ENCODE results near the gene NAT10. TPM values are rescaled to one million over a fixed set of nuclear protein-coding genes. Genes with fewer than 3 reads are reported as not detected.

Gene NAT10
- total RNA-seq, 1 experiment from 2014 or later, result 96.3 TPM

GRCh38 chr11:34185926-34186841, 80.8 kb downstream of the NAT10 start:
- no peaks in the 10 kb centered on the region for H3K36me3 ChIP-seq
- H3K4me3 ChIP-seq, result no peak overlapping the region
- no peak for DNase-seq
- H3K9me3 ChIP-seq, result no peaks in the 10 kb centered on the region
- H3K27me3 ChIP-seq, result no peaks in the 10 kb centered on the region

DNA sequence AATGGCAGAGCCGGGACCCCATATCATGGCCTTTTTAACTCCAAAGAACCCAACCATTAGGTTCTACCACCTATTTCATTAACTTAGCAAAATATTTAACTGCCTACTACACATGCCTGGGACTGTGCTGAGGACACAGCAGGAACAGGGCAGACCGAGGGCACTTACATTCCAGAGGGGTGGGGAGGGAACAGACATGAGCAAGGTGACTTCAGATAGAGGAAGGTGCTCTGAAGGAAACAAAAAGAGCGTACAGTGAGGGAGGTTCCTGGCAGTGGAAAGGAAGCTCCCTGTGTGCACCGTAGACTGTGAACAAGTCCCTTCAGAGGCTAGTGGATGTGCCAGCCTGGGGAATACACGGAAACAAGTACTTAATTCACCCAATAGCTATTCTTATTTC, 82.8 kb downstream of the NAT10 start:
- DNase-seq, result no peak
- Histone ChIP-seq H3K4me3 (no peak overlapping the region), H3K9me3 (no peaks in the 10 kb centered on the region), H3K27me3 (no peaks in the 10 kb centered on the region), H3K36me3 (no peaks in the 10 kb centered on the region)

DNA sequence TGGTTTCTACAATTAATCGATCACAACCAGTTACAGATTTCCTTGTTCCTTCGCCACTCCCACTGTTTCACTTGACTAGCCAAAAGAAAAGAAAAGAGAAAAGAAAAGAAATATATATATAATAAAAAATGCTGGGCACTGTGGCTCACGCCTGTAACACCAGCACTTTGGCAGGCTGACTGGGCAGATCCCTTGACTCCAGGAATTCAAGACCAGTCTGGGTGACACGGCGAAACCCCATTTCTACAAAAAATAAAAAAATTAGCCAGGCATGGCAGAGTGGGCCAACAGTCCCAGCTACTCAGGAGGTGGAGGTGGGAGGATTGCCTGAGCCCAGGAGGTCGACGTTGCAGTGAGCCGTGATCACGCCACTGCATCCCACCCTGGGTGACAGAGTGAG, 83.8 kb downstream of the NAT10 start:
- no peak overlapping the region for H3K4me3 ChIP-seq
- no peak for DNase-seq
- no peaks in the 10 kb centered on the region for H3K9me3 ChIP-seq
- no peaks in the 10 kb centered on the region for H3K27me3 ChIP-seq
- no peaks in the 10 kb centered on the region for H3K36me3 ChIP-seq

GRCh38 chr11:34190192-34191139, 85.0 kb downstream of the NAT10 start:
- no peak for DNase-seq
- no peaks in the 10 kb centered on the region for H3K9me3 ChIP-seq
- H3K36me3 ChIP-seq, result no peaks in the 10 kb centered on the region
- no peaks in the 10 kb centered on the region for H3K27me3 ChIP-seq
- H3K4me3 ChIP-seq, result no peak overlapping the region

DNA sequence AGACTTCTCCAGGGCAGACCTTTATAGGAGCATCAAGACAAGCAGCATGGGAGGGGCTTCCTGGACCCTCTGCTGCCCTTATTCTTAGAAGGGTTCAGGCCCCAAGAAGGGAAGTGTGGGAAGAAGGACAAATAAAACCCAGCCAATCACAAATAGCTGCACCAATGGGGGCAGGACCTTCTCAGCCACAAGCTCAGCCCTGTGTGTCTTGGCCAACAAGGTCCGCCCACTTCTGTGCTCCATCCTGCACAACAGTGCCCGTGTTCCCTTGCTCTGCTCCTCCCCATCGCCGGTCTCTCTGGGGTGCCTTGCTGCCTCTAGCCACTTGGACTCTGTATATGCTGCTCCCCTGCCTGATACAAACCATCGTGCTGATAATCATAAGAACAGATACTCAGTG, 86.1 kb downstream of the NAT10 start:
- H3K4me3 ChIP-seq, result no peak overlapping the region
- H3K27me3 ChIP-seq, result no peaks in the 10 kb centered on the region
- DNase-seq, result peak; percentile 27
- no peaks in the 10 kb centered on the region for H3K9me3 ChIP-seq
- no peaks in the 10 kb centered on the region for H3K36me3 ChIP-seq

DNA sequence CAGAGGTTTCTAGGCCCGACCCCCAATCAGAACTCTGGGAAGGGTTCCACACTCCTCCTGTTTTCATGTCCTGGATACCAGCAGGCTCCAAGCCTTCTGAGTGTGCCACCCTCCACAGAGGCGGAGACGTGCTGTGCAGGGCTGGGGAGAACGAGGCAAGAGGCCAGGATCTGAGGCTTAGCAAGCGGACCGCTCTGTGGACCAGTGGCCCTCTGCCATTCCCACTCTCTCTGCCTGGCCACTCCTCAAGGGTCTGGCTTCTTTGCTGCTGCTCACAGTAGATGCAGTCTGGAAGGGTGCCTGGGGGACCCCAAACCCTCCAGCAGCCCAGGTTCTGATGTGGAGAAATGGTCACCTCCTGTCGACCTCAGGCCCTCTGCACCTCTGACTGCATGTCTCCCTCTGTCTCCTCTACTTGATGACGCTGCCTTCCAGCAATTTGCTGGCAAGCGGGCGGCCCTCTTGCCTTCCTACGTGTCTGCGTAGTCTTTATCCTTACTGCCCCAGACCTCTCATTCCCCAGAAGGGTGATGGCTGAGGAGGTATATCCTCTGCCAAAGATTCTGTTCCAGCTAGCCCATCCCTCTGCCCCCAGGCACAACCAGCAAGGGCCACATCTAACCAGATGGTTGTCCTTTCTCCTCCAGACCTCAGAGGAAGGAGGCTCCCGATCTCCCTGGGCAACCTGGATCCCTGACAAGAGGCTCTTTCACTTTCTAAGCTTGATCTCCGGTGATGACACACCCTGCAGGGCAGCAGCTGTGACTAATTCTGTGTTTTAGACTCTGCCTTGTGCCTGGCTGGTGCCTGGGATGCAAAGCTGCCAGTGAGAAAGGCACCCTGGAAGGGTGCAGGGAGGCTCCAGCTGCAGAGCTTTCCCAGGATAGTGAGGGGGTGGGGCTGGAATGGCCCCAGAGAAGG, 87.3 kb downstream of the NAT10 start:
- H3K36me3 ChIP-seq, result no peaks in the 10 kb centered on the region
- no peaks in the 10 kb centered on the region for H3K9me3 ChIP-seq
- H3K27me3 ChIP-seq, result no peaks in the 10 kb centered on the region
- peak overlapping the region; percentile 29 for H3K4me3 ChIP-seq
- peak; percentile 98 for DNase-seq

DNA sequence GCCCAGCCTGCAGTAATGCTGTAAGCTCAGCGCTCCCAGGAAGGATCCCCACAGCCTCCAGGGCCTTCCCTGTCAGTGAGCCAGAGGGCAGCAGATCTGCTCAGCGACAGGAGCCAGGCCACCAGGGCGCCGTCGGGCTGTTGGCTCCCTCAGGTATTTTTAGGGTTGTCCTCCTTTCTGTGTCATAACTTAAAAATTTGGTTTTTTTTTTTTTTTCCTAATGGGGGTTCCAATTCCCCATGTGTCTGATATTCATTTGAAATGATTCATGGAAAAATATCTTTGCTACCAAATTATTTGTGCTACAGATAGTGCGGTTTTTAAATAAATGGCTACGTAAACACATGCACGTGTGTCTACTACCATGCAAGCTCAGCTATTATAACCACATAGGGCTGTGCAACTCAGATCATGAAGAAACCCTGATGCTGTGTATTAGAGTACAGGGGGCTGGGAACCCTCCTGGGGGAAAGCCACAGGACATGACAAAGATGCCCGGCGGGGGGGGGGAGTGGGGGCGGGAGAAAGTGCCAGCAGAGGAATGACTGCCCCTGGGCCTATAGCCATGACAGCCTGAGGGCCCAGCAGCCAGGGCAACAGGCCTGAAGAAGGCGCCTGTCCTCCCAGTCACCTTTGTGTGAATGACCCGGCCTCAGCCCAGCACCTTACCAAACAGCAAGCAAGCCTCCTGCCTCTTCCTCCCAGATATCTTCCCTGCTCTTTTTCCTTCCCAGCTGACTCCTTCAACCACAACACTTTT, 89.3 kb downstream of the NAT10 start:
- Histone ChIP-seq H3K27me3 (no peaks in the 10 kb centered on the region), H3K36me3 (no peaks in the 10 kb centered on the region), H3K9me3 (no peaks in the 10 kb centered on the region), H3K4me3 (no peak overlapping the region)
- DNase-seq, result peak; percentile 17

Other genes with a start within 250 kb of the NAT10 start
- not detected in 2 replicates for gene LMO2, start 213.6 kb upstream of the NAT10 start, total RNA-seq (2014; rRNA removed; shearing (Covaris generic); ENCODE audit: low replicate concordance)
- 199 and 235 TPM in 2 replicates for gene CAPRIN1, start 53.9 kb upstream of the NAT10 start, total RNA-seq (2014; rRNA removed; shearing (Covaris generic); ENCODE audit: low replicate concordance)